ENCODE data around the gene C6orf120. TPM values are rescaled to one million over a fixed set of nuclear protein-coding genes. Genes with fewer than 3 reads are reported as not detected.
A peak's percentile ranks its signal among the peaks of the same experiment; 100 is the strongest.

The C6orf120 gene
- total RNA-seq, 4 donors from 2014 or later = 19.0 to 41.5 (median 31.4) TPM

DNA sequence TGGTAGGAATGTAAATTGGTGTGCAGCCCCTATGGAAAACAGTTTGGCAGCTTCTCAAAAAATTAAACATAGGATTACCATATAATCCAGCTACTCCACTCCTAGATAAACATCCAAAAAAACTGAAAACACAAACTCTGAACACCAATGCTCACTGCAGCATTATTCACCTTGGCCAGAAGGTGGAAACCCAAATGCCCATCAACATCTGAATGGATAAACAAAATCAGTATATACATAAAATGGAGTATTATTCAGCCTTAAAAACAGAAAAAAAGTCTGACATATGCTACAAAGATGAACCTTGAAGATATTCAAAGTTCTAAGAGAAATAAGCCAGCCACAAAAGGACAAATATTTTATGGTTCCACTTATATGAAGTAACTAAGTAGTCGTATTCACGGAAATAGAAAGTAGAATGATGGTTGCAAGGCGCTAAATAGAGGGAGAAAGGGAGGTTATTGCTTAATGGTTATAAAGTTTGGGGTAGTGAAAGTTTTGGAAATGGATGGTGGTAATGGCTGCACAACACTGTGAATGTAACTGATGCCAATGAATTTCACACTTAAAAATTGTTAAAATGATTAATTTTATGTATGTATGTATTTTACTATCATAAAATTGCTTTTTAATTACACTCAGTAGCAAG, 18.4 kb downstream of the C6orf120 start:
- Histone ChIP-seq H3K4me1 (peaks cover 0 to 24% (median 6%) of the 10 kb centered on the region in 4 donors), H3K27ac (no peak overlapping the region), H3K27me3 (no peaks in the 10 kb centered on the region), H3K9me3 (no peaks in the 10 kb centered on the region), H3K36me3 (peaks cover 0 to 19% (median 0%) of the 10 kb centered on the region in 3 donors), H3K4me3 (no peak overlapping the region)
- TF ChIP-seq, protein P1, sequence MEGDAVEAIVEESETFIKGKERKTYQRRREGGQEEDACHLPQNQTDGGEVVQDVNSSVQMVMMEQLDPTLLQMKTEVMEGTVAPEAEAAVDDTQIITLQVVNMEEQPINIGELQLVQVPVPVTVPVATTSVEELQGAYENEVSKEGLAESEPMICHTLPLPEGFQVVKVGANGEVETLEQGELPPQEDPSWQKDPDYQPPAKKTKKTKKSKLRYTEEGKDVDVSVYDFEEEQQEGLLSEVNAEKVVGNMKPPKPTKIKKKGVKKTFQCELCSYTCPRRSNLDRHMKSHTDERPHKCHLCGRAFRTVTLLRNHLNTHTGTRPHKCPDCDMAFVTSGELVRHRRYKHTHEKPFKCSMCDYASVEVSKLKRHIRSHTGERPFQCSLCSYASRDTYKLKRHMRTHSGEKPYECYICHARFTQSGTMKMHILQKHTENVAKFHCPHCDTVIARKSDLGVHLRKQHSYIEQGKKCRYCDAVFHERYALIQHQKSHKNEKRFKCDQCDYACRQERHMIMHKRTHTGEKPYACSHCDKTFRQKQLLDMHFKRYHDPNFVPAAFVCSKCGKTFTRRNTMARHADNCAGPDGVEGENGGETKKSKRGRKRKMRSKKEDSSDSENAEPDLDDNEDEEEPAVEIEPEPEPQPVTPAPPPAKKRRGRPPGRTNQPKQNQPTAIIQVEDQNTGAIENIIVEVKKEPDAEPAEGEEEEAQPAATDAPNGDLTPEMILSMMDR (IDR thresholded peaks at IDR 0.05) = peak in 1 of 6 experiments; percentile 6
- no peak for TF ChIP-seq POLR2A (IDR thresholded peaks at IDR 0.05)
- DNase-seq = no peak

DNA sequence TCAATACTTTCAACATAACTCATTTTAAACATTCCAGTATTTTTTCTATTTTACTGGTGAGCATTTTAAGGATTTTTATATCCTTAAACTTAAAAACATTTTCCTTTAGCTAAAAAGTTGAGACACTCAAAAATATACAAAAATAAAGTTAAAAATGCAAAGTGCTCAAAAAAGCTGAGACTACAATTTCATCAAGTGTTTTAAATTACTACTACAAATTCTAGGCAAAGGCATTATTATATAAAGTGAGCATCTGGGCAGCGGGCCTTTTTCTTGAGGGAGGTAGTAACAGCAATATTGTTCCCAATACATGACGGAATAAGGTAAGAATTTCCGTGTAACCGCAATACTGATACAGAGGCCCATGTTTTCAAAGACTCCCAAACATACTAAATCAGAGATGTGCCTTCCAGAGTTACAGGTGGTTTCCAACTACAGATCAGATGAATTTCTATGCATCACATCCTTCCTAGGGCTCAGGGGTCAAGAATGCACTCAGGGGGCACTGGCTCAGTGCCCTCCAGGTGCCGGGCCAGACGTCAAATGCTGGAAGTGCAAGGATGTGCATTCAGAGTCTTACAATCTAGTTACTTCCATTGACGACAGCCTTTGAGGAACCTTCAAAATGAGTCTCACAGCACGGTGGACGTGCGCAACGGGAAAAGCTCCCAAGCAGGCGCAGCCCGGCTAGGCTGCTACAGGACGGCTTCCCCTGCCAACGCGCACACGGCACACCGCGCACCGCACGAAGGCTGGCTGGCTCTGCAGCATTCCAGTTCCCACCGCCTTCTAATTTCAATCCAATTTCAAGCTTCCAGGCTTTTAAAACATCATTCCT, 20.7 kb downstream of the C6orf120 start:
- TF ChIP-seq, protein P1 (IDR thresholded peaks at IDR 0.05) = no peak
- TF ChIP-seq POLR2A (IDR thresholded peaks at IDR 0.05) = no peak
- Histone ChIP-seq H3K4me3 (peak overlapping the region; percentile 62 to 93 (median 81)), H3K9me3 (no peaks in the 10 kb centered on the region), H3K36me3 (no peaks in the 10 kb centered on the region), H3K27me3 (no peaks in the 10 kb centered on the region), H3K4me1 (peaks cover 0 to 27% (median 6%) of the 10 kb centered on the region in 4 donors), H3K27ac (peak overlapping the region; percentile 92 to 97 (median 96))
- peak; percentile 39 to 69 (median 66) for DNase-seq

DNA sequence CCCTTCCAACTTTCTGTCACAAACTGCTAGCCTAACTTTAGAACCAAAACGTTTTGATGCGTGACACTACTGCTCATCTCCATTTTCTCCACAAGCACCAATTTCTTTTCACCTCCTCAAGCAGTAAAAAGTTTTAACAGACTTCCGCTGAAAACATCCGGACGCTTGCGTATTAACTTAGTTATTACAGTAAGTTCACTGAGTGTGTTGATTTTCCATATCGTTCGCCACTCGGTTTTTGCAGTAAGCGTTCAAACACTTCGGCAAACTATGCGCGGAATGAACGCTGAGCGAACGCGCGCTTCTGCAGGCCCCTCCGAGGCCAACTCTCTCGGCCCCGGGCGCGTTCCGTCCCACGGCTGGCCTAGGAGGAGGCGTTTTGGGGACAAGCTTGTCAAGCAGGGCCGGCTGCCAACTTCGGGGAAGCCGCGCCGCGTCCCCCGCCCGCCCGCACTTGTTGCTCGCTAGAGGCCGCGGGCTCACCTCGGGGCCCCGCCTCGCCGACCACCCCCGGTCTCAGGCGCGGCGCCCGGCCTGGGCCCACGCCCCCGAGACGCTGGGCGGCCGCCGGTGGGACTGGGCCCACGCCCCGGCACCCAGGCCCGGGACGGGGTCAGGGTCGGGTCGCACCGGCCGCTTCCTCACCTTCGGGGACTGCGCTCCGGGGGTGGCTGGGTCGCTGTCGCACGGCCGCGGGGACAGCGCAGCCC, 21.4 kb downstream of the C6orf120 start:
- peak; percentile 66 to 86 (median 80) for DNase-seq
- Histone ChIP-seq H3K36me3 (no peaks in the 10 kb centered on the region), H3K9me3 (no peaks in the 10 kb centered on the region), H3K4me1 (peaks cover 0 to 27% (median 6%) of the 10 kb centered on the region in 4 donors), H3K27ac (peak overlapping the region; percentile 92 to 97 (median 96)), H3K27me3 (no peaks in the 10 kb centered on the region), H3K4me3 (peak overlapping the region; percentile 62 to 93 (median 81))
- TF ChIP-seq POLR2A (IDR thresholded peaks at IDR 0.05) = no peak
- TF ChIP-seq, protein P1 (IDR thresholded peaks at IDR 0.05) = no peak

DNA sequence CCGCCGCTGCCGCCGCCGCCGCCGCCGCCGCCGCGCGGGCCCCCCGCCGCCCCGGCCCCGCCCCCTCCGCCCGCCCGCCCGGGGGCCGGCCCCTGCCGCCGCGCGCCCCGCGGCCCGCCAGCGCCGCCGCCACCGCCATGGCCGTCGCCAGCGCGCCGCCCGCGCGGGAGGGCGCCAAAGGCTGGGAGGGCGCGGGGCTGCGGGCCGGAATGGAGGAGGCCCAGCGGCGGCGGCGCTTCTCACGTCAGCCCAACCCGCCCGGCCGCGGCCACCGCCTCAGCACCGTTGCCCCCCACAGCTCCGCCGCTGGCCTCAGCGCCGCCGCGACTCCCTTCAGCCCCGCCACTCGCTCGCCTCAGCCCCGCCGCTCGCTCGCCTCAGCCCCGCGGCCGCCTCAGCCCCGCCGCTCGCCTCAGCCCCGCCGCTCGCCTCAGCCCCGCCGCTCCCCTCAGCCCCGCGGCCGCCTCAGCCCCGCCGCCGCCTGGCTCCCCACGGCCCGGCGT, 22.1 kb downstream of the C6orf120 start:
- peak overlapping the region; percentile 83 to 96 (median 96) for H3K27ac ChIP-seq
- DNase-seq = peak in 2 of 3 donors; percentile 54 to 63
- TF ChIP-seq, protein P1 (IDR thresholded peaks at IDR 0.05) = no peak
- TF ChIP-seq POLR2A (IDR thresholded peaks at IDR 0.05) = peak in 1 of 2 donors; percentile 12

DNA sequence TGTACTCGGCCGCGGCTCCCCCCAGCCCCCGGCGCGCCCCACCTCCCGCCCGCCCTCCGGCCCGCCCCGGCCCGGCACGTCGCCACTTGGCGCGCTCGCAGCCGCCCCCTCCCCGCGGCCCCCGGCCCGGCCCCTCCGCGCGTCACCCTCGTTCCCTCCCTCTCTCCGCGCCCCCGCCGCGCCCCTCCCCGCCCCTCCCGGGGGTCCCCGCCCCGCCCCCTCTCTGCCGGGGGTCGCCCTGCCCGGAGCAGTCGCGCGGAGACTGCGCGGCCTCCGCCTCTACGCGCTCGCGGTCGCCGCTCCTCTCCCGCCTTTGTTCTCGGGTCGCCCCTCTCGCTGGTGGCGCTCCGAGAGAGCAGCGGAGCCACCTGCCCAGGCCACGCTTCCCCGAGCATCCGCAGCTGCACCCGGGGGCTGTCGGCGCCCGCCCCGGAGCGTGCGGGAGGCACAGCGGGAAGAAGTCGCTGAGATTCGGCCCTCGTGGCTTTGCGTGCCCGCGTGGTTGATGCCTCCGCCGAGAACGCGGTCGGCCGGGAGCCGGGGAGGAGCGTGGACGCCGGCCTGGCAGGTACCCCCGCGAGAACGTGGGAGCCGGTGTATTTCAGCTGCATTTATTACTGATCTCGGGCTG, 22.7 kb downstream of the C6orf120 start, which contains the start of gene PHF10:
Gene PHF10 (minus strand): TSS at position 7 of the 631 bp plus-strand sequence. CDS start 569 bp downstream, outside the sequence.
- Histone ChIP-seq H3K27me3 (no peaks in the 10 kb centered on the region), H3K4me3 (peak within 1 kb of the TSS; percentile 72 to 93 (median 82)), H3K4me1 (peaks cover 0 to 27% (median 6%) of the 10 kb centered on the region in 4 donors), H3K27ac (peak within 1 kb of the TSS; percentile 92 to 97 (median 96)), H3K36me3 (no peaks in the 10 kb centered on the region), H3K9me3 (no peaks in the 10 kb centered on the region)
- no peak for TF ChIP-seq POLR2A (IDR thresholded peaks at IDR 0.05)
- TF ChIP-seq, protein P1 (IDR thresholded peaks at IDR 0.05) = no peak
- peak; percentile 66 to 77 (median 77) for DNase-seq

More for the DNA sequence above, 22.1 kb downstream of the C6orf120 start:
- H3K36me3 ChIP-seq = no peaks in the 10 kb centered on the region
- peaks cover 0 to 27% (median 6%) of the 10 kb centered on the region in 4 donors for H3K4me1 ChIP-seq
- no peaks in the 10 kb centered on the region for H3K27me3 ChIP-seq
- H3K4me3 ChIP-seq = peak overlapping the region; percentile 72 to 93 (median 82)
- no peaks in the 10 kb centered on the region for H3K9me3 ChIP-seq
